ENCODE results near the gene GASK1A. TPM values are rescaled to one million over a fixed set of nuclear protein-coding genes. Genes with fewer than 3 reads are reported as not detected.

The GASK1A gene
- total RNA-seq, 3 donors from 2014 or later: 1.2 to 10.0 (median 3.6) TPM

DNA sequence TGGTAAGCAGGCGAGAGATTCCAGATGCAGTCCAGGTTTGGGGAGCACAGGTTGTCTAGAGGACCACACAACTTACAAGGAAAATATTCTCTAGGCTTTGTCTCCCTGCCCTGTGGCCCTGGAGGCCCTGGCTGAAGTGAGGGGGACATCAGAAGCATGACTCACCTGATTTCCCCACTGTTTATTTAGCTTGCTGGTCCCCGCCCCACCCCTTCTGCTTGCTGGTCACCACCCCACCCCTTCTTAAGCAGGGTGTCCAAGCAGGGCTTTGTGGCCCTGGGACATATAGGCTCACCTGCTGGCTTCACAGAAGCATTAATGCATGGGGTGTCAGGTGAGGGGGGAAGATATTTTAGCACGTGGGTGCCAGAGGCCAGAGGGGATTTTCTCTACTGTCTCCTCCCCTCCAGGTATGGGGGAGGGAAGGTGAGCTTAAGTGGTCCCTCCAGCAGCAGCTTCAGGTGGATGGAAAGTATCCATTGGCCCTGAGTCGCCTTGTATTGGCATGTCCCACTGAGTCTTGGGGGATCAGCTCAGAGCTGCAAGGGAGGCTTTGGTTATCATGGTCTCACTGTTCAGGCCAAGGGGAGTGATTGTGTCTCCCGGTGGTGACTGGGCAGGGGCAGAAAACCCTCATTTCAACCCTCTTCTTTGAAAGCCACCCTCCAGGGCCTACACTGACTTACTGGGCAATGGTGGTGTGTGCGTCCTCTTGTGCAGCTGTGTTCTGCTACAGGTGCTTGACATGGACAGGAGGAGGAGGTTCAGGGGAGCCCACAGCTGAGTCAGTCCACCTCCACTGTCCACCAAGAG, 49.8 kb downstream of the GASK1A start:
- ATAC-seq (no peak), DNase-seq (no peak)
- H3K36me3 ChIP-seq (ENCODE audit: low read depth): no peaks in the 10 kb centered on the region
- H3K9me3 ChIP-seq: no peaks in the 10 kb centered on the region
- intact Hi-C loops (cut with DNase I, micrococcal nuclease): no loop called here
- H3K4me1 ChIP-seq (ENCODE audit: low read depth): no peaks in the 10 kb centered on the region
- TF ChIP-seq, protein P1, sequence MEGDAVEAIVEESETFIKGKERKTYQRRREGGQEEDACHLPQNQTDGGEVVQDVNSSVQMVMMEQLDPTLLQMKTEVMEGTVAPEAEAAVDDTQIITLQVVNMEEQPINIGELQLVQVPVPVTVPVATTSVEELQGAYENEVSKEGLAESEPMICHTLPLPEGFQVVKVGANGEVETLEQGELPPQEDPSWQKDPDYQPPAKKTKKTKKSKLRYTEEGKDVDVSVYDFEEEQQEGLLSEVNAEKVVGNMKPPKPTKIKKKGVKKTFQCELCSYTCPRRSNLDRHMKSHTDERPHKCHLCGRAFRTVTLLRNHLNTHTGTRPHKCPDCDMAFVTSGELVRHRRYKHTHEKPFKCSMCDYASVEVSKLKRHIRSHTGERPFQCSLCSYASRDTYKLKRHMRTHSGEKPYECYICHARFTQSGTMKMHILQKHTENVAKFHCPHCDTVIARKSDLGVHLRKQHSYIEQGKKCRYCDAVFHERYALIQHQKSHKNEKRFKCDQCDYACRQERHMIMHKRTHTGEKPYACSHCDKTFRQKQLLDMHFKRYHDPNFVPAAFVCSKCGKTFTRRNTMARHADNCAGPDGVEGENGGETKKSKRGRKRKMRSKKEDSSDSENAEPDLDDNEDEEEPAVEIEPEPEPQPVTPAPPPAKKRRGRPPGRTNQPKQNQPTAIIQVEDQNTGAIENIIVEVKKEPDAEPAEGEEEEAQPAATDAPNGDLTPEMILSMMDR (IDR thresholded peaks at IDR 0.05): no peak
- no peak overlapping the region for H3K4me3 ChIP-seq

DNA sequence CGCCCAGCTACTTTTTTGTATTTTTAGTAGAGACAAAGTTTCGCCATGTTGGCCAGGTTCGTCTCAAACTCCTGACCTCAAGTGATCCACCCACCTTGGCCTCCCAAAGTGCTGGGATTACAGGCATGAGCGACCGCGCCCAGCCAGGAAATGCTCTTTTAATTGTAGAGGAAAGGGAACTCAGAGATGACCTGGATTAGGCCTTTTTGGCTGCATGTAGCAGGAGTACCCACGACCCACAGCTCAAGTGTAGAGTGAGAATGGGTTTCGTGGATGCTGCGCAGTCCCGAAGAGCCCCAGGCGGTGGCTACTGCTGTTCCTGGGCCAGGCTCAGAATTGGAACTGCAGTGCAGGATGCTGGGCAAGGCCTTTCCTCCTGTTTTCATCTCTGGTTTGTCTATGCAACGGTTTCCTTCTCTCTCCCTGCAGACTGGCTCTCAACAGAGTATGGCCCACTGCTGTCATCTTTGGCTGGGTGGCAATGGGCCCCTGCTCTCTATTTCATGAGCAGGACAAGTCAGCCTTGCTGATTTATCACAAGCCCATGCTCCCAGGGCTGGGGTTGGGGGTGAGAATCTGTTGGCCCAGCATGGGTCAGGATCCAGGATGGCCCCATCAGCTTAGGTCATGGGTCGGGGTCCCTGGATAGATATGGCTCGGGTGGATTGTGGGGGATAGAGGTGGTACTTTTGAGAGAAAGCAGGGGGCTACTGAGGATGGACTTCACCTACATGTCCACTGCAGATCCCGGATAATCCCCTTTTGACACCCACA, 51.2 kb downstream of the GASK1A start:
- H3K4me1 ChIP-seq (ENCODE audit: low read depth): no peaks in the 10 kb centered on the region
- no peak overlapping the region for H3K4me3 ChIP-seq
- H3K9me3 ChIP-seq: no peaks in the 10 kb centered on the region
- TF ChIP-seq, protein P1 (IDR thresholded peaks at IDR 0.05): no peak
- H3K36me3 ChIP-seq (ENCODE audit: low read depth): no peaks in the 10 kb centered on the region
- intact Hi-C loops (cut with DNase I, micrococcal nuclease): no loop called here
- no peak for ATAC-seq
- no peak for DNase-seq

DNA sequence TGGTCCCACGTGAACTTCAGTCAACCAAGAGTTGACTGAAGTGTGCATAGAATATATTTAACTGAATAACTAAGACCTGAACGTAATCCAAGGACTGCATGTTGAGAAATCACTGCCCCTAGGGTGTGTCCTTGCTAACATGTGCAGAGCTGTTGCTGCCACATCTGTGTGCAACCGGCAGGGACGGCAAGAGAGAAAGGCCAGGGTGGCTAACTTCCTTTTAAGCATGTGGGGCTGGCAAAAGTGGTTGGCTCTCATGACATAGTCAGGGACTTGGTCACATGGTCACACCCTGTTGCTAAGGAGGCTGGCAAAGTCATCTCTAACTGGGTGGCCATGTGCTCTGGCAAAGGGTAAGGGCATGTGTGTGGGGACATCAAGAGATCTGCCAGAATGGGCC, 52.4 kb downstream of the GASK1A start:
- no peaks in the 10 kb centered on the region for H3K4me1 ChIP-seq (ENCODE audit: low read depth)
- no peaks in the 10 kb centered on the region for H3K36me3 ChIP-seq (ENCODE audit: low read depth)
- DNase-seq (no peak), ATAC-seq (no peak)
- H3K4me3 ChIP-seq: no peak overlapping the region
- no peaks in the 10 kb centered on the region for H3K9me3 ChIP-seq
- TF ChIP-seq, protein P1 (IDR thresholded peaks at IDR 0.05): no peak
- intact Hi-C loops (cut with DNase I, micrococcal nuclease): no loop called here

DNA sequence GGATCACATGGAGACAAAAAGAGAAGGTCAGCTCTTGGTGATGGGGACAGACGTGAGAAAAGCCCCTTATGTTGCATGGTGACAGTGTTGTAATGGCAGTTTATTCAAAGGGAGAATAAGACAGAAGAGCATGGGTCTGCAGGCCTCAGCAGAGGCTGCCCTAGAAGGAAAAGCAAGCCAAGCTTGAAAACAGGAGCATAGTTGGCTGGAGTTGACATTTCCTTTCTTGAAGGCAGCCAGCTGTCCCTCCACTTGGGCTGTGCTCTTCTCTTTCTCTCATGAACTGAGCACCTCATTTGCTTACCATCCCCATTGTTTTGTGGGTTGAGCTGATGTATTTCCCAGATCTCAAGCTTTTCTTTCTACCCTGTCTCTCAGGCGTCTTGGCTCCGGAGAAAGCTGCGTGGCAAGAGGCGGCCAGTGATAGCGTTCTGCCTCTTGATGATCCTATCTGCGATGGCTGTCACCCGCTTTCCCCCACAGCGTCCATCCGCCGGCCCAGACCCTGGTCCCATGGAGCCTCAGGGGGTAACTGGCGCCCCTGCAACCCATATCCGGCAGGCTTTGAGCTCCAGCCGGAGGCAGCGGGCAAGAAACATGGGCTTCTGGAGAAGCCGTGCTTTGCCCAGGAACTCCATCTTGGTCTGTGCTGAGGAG, 52.9 kb downstream of the GASK1A start:
- intact Hi-C loops (cut with DNase I, micrococcal nuclease): no loop called here
- peak in 1 of 3 donors; percentile 16 for DNase-seq
- TF ChIP-seq, protein P1 (IDR thresholded peaks at IDR 0.05): no peak
- Histone ChIP-seq H3K9me3 (no peaks in the 10 kb centered on the region), H3K4me1 (ENCODE audit: low read depth) (no peaks in the 10 kb centered on the region), H3K4me3 (no peak overlapping the region), H3K36me3 (ENCODE audit: low read depth) (no peaks in the 10 kb centered on the region)
- ATAC-seq: no peak

DNA sequence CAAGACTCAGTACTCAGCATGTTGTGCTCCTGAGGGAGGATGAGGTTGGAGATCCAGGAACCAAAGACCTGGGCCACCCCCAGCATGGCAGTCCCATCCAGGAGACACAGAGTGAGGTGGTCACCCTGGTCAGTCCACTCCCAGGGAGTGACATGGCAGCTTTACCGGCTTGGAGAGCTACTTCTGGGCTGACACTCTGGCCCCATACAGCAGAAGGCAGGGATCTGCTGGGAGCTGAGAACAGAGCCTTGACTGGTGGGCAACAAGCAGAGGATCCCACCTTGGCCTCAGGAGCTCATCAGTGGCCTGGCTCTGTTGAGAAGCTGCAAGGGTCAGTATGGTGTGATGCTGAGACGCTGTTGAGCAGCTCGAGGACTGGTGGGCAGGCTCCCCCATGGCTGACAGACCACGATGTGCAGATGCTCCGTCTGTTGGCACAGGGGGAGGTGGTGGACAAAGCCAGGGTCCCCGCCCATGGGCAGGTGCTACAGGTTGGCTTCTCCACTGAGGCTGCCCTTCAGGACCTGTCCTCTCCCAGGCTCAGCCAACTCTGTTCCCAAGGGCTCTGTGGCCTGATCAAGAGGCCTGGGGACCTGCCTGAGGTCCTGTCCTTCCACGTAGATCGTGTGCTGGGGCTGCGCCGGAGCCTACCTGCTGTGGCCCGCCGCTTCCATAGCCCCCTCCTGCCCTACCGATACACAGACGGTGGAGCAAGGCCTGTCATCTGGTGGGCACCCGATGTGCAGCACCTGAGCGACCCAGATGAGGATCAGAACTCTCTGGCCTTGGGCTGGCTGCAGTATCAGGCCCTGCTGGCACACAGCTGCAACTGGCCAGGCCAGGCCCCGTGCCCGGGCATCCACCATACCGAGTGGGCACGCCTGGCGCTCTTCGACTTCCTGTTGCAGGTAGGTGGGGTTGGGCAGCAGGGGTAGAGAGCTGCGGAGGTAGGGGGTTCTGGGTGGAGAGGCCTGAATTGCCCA, 53.8 kb downstream of the GASK1A start:
- DNase-seq: no peak
- TF ChIP-seq, protein P1 (IDR thresholded peaks at IDR 0.05): no peak
- intact Hi-C loops (cut with DNase I, micrococcal nuclease): no loop called here
- no peak overlapping the region for H3K4me3 ChIP-seq
- no peak for ATAC-seq
- H3K36me3 ChIP-seq (ENCODE audit: low read depth): no peaks in the 10 kb centered on the region
- H3K4me1 ChIP-seq (ENCODE audit: low read depth): no peaks in the 10 kb centered on the region
- no peaks in the 10 kb centered on the region for H3K9me3 ChIP-seq
